Effector memory CD8-positive, alpha-beta T cell (primary cell): ENCODE data around the gene MS4A12.
"Not testable (repeated sequence)": the region's sequence is repeated elsewhere in the genome, so short reads cannot be mapped to it uniquely, and the experiment has no call there.

Source experiments
- ATAC-seq: fragments of 150-1000 bp; cut with Tn5 transposase; replicated peaks from 2 replicates; pipeline ENCODE4 v1.10.0; 2021; ENCODE audit warnings: mild to moderate bottlenecking, moderate library complexity
- DNase-seq, 3 experiments: peaks; one replicate each; pipeline ENCODE4 v3.0.0; 2021
- H3K27ac Mint-ChIP-seq, 2 donors: one replicate each; pipeline ENCODE4 v1.8.0; 2022; ENCODE audit warnings: mild to moderate bottlenecking in 2 of 2, mixed read lengths in 2 of 2, moderate library complexity in 2 of 2
- H3K27me3 Mint-ChIP-seq, 2 donors: one replicate each; pipeline ENCODE4 v1.8.0; 2022; ENCODE audit warnings: mixed read lengths in 2 of 2
- H3K36me3 Mint-ChIP-seq: one replicate; pipeline ENCODE4 v1.8.0; 2022; ENCODE audit warnings: mild to moderate bottlenecking, moderate library complexity, mixed read lengths; ENCODE audit not compliant: insufficient read depth
- H3K4me1 Mint-ChIP-seq, 2 donors: one replicate each; pipeline ENCODE4 v1.8.0; 2022; ENCODE audit warnings: low read depth in 2 of 2, mixed read lengths in 2 of 2
- H3K4me3 Mint-ChIP-seq, 2 donors: one replicate each; pipeline ENCODE4 v1.8.0; 2022; ENCODE audit warnings: mild to moderate bottlenecking in 2 of 2, mixed read lengths in 2 of 2, moderate library complexity in 2 of 2
- H3K9me3 Mint-ChIP-seq, 2 donors: one replicate each; pipeline ENCODE4 v1.8.0; 2022; ENCODE audit warnings: mixed read lengths in 2 of 2
- total RNA-seq, 9 experiments: gene quantifications; one replicate each; lab custom pipeline; 2026; lab: John Stamatoyannopoulos, UW

MS4A12 gene, protein sequence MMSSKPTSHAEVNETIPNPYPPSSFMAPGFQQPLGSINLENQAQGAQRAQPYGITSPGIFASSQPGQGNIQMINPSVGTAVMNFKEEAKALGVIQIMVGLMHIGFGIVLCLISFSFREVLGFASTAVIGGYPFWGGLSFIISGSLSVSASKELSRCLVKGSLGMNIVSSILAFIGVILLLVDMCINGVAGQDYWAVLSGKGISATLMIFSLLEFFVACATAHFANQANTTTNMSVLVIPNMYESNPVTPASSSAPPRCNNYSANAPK
- total RNA-seq: 0 reads per million in 9 experiments

GRCh38 chr11:60492488-60493009, at the start of gene MS4A12:
Gene MS4A12, plus strand, starts transcription at chr11:60492778. Its CDS starts 4,541 bp downstream, at chr11:60497319.
- no peaks in the 10 kb centered on the region for H3K4me1 Mint-ChIP-seq
- H3K4me3 Mint-ChIP-seq: no peak within 1 kb of the TSS
- H3K36me3 Mint-ChIP-seq: no peaks in the 10 kb centered on the region
- H3K27ac Mint-ChIP-seq: no peak within 1 kb of the TSS
- H3K27me3 Mint-ChIP-seq: peaks cover 15 to 28% of the 10 kb centered on the region in 2 donors
- no peak for ATAC-seq
- H3K9me3 Mint-ChIP-seq: no peaks in the 10 kb centered on the region
- no peak for DNase-seq

GRCh38 chr11:60447070-60447469, 45.5 kb upstream of the MS4A12 start:
- Mint-ChIP-seq H3K9me3 (no peaks in the 10 kb centered on the region), H3K4me1 (peaks cover 10 to 18% of the 10 kb centered on the region in 2 donors), H3K27me3 (no peaks in the 10 kb centered on the region), H3K27ac (peak overlapping the region; percentile 94), H3K36me3 (no peaks in the 10 kb centered on the region), H3K4me3 (peak overlapping the region; percentile 84 to 85)
- ATAC-seq: no peak
- DNase-seq: no peak

GRCh38 chr11:60447846-60448245, 44.7 kb upstream of the MS4A12 start:
- H3K27me3 Mint-ChIP-seq: no peaks in the 10 kb centered on the region
- H3K36me3 Mint-ChIP-seq: no peaks in the 10 kb centered on the region
- no peaks in the 10 kb centered on the region for H3K9me3 Mint-ChIP-seq
- H3K4me3 Mint-ChIP-seq: no peak overlapping the region
- H3K27ac Mint-ChIP-seq: peak overlapping the region; percentile 47 to 94
- no peak for DNase-seq
- H3K4me1 Mint-ChIP-seq: peaks cover 10 to 18% of the 10 kb centered on the region in 2 donors
- ATAC-seq: no peak

- H3K4me1 Mint-ChIP-seq: peaks cover 21 to 23% of the 10 kb centered on the region in 2 donors
- not testable (repeated sequence) for H3K27me3 Mint-ChIP-seq, DNase-seq, H3K4me3 Mint-ChIP-seq, H3K27ac Mint-ChIP-seq, H3K9me3 Mint-ChIP-seq, H3K36me3 Mint-ChIP-seq, ATAC-seq
These were observed 41.4 kb upstream of the MS4A12 start for GRCh38 chr11:60451185-60451584.

GRCh38 chr11:60454212-60454611, 38.4 kb upstream of the MS4A12 start:
- ATAC-seq: no peak
- H3K4me1 Mint-ChIP-seq: peaks cover 24 to 28% of the 10 kb centered on the region in 2 donors
- peak overlapping the region in 1 of 2 donors; percentile 93 for H3K27ac Mint-ChIP-seq
- no peaks in the 10 kb centered on the region for H3K9me3 Mint-ChIP-seq
- peaks cover 4% of the 10 kb centered on the region for H3K36me3 Mint-ChIP-seq
- H3K27me3 Mint-ChIP-seq: peaks cover 7 to 13% of the 10 kb centered on the region in 2 donors
- DNase-seq: no peak
- peak overlapping the region in 1 of 2 donors; percentile 60 for H3K4me3 Mint-ChIP-seq

GRCh38 chr11:60455531-60456042, 37.0 kb upstream of the MS4A12 start, which contains the start of gene MS4A1:
Gene MS4A1, plus strand, starts transcription at chr11:60455847. Its CDS starts 6,528 bp downstream, at chr11:60462375.
- Mint-ChIP-seq H3K4me3 (peak within 1 kb of the TSS; percentile 46 to 60), H3K27ac (peak within 1 kb of the TSS; percentile 59 to 93), H3K4me1 (peaks cover 24 to 28% of the 10 kb centered on the region in 2 donors), H3K36me3 (peaks cover 4% of the 10 kb centered on the region), H3K9me3 (no peaks in the 10 kb centered on the region), H3K27me3 (peaks cover 7 to 13% of the 10 kb centered on the region in 2 donors)
- DNase-seq (peak; percentile 10 to 24 (median 12)), ATAC-seq (peak; percentile 97)

DNA sequence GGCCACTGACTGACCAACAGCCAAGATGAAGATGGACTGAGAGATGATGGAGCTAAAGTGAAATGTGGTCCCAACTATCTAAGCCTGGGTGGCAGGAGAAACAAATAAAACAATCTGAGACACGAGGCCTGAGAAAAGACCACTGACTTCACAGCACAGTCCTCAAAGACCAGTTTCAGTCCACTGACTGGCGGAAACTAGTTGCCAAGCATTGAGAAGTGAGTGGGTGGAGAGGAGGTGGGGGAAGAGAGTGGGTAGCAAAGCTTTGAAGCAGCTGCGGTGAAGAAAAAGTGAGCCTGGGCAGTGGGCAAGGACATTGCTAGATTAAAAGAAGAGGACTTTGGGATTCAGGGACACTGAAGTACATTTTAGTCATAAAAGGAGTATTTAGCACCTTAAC, 35.0 kb upstream of the MS4A12 start:
- ATAC-seq (no peak), DNase-seq (no peak)
- Mint-ChIP-seq H3K27me3 (peaks cover 7 to 14% of the 10 kb centered on the region in 2 donors), H3K27ac (peak overlapping the region; percentile 7 to 59), H3K36me3 (peaks cover 4% of the 10 kb centered on the region), H3K4me3 (peak overlapping the region; percentile 11 to 60), H3K9me3 (no peaks in the 10 kb centered on the region), H3K4me1 (peaks cover 24 to 28% of the 10 kb centered on the region in 2 donors)

DNA sequence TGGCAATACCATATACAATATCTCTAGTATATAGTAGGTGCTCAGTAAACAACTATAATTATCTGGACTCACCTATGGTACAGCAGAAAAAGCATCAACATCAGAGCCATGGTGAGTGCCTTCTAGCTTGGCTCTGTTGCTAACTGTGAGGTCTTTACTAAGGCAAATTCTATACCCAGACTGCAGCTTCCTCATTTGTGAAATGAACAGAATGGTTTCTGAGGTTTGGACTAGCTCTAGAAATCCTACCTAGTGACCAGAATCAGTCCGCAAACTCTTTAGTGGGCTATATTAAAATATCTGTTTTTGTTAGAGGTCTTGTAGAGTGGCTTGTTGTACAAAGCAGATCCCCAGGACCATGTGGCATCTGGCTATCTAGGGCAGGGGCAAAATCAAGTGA, 33.2 kb upstream of the MS4A12 start:
- Mint-ChIP-seq H3K27me3 (peaks cover 7 to 21% of the 10 kb centered on the region in 2 donors), H3K27ac (no peak overlapping the region), H3K36me3 (peaks cover 9% of the 10 kb centered on the region), H3K4me1 (peaks cover 24 to 27% of the 10 kb centered on the region in 2 donors), H3K9me3 (no peaks in the 10 kb centered on the region), H3K4me3 (no peak overlapping the region)
- no peak for ATAC-seq
- DNase-seq: no peak

GRCh38 chr11:60468829-60469228, 23.7 kb upstream of the MS4A12 start:
- no peak overlapping the region for H3K27ac Mint-ChIP-seq
- H3K36me3 Mint-ChIP-seq: peaks cover 10% of the 10 kb centered on the region
- ATAC-seq (no peak), DNase-seq (no peak)
- H3K4me3 Mint-ChIP-seq: no peak overlapping the region
- no peaks in the 10 kb centered on the region for H3K4me1 Mint-ChIP-seq
- H3K27me3 Mint-ChIP-seq: peaks cover 7 to 16% of the 10 kb centered on the region in 2 donors
- H3K9me3 Mint-ChIP-seq: no peaks in the 10 kb centered on the region

- Mint-ChIP-seq H3K36me3 (peaks cover 10% of the 10 kb centered on the region), H3K4me3 (no peak overlapping the region), H3K27ac (no peak overlapping the region), H3K4me1 (no peaks in the 10 kb centered on the region), H3K9me3 (no peaks in the 10 kb centered on the region), H3K27me3 (peaks cover 7 to 16% of the 10 kb centered on the region in 2 donors)
- ATAC-seq (no peak), DNase-seq (no peak)
These were observed 22.9 kb upstream of the MS4A12 start for GRCh38 chr11:60469723-60470122.

- Mint-ChIP-seq H3K36me3 (no peaks in the 10 kb centered on the region), H3K27ac (no peak overlapping the region), H3K27me3 (peaks cover 7 to 9% of the 10 kb centered on the region in 2 donors), H3K9me3 (no peaks in the 10 kb centered on the region), H3K4me3 (no peak overlapping the region), H3K4me1 (no peaks in the 10 kb centered on the region)
- DNase-seq (no peak), ATAC-seq (peak; percentile 50)
These were observed 15.5 kb upstream of the MS4A12 start for GRCh38 chr11:60477035-60477445.

- Mint-ChIP-seq H3K4me1 (peaks cover 3 to 8% of the 10 kb centered on the region in 2 donors), H3K36me3 (no peaks in the 10 kb centered on the region), H3K27ac (no peak overlapping the region), H3K4me3 (no peak overlapping the region), H3K27me3 (no peaks in the 10 kb centered on the region), H3K9me3 (no peaks in the 10 kb centered on the region)
- DNase-seq (no peak), ATAC-seq (no peak)
These were observed 10.2 kb upstream of the MS4A12 start for GRCh38 chr11:60482361-60482760.

DNA sequence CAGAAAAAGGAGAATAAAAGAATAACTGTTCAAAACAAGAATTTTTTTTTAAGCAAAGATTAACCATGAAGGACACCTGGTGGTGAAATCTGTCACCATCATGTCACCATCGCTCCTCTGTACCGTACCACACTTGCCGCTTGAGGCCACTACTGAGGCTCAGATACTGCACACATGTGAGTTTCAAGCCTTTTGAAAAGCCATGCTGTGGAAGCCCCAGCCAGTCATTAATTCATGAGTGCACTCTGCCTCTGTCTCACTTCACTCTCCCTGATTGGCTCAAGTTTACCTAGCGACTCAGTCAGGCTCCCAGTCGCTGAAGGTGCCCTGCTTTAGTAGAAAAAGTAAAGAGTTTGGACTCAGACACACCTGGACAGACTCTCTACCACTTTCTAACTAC, 6.6 kb upstream of the MS4A12 start:
- Mint-ChIP-seq H3K4me3 (no peak overlapping the region), H3K4me1 (peaks cover 3 to 8% of the 10 kb centered on the region in 2 donors), H3K27ac (no peak overlapping the region), H3K9me3 (no peaks in the 10 kb centered on the region), H3K27me3 (peaks cover 7 to 11% of the 10 kb centered on the region in 2 donors), H3K36me3 (no peaks in the 10 kb centered on the region)
- ATAC-seq: peak; percentile 76
- DNase-seq: peak; percentile 4 to 19 (median 12)

DNA sequence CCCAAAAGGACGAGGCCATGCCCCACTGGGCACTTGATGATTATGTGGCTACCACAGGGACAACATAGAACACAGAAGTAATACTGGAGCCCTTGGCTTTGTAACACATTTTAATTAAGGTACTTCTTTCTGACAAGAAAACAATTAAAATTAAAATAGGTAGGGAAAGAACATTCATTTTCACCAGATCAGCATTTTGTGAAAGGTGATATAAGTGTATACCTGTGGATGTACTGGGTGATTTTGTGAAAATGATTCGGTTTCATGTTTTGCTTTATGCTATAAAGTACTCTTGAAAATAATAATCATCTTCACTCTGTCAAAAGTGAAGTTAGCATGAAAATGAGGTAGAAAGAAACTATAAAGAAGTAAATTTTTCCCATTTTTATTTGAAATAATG, 876 bp downstream of the MS4A12 start:
- Mint-ChIP-seq H3K27me3 (peaks cover 19 to 37% of the 10 kb centered on the region in 2 donors), H3K4me3 (no peak overlapping the region), H3K4me1 (no peaks in the 10 kb centered on the region), H3K36me3 (no peaks in the 10 kb centered on the region), H3K27ac (no peak overlapping the region), H3K9me3 (no peaks in the 10 kb centered on the region)
- ATAC-seq (no peak), DNase-seq (no peak)
